ENCODE measurements around the gene FSTL3.

The FSTL3 gene

DNA sequence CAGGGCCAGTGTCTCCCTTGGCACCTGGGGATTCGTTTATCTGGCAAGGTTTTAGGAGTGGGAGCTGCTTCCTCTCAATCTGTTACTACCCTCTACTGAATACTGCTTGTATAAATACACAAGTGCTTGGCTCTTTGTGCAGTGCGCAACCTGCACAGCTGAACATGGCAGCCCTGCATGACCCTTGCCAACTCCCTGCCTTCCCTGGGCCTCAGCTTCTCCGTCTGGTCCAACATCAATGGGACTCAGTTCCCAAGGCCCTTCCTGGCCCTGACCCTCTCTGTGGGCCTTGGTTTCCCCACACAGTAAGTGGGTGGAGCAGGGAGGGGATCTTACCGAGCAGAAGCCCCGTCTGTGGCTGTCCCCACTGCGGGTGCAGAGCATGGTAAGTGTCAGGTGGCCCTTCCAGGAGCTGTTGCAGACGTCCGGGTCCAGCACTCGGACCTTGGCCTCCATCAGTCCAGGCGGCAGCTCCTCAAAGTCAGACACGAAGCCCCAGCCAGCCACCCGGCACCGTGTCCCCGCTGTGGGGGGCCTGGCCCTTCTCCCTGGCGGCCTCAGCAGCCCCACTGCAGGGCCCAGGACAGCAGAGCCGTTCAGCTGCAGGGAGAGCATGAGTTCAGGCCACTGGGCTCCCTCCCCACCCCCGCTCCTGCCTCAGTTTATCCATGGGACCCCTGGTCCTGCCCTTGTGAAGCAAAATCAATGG, 10.6 kb downstream of the FSTL3 start:
- Histone ChIP-seq H3K4me3 (ENCODE audit: low read depth, low read length) (no peak overlapping the region), H3K27me3 (ENCODE audit: insufficient read depth, low read depth, severe bottlenecking) (no peaks in the 10 kb centered on the region), H3K9me3 (ENCODE audit: severe bottlenecking) (peaks cover 3% of the 10 kb centered on the region), H3K27ac (no peak overlapping the region), H3K36me3 (no peaks in the 10 kb centered on the region)
- TF ChIP-seq, protein P1, sequence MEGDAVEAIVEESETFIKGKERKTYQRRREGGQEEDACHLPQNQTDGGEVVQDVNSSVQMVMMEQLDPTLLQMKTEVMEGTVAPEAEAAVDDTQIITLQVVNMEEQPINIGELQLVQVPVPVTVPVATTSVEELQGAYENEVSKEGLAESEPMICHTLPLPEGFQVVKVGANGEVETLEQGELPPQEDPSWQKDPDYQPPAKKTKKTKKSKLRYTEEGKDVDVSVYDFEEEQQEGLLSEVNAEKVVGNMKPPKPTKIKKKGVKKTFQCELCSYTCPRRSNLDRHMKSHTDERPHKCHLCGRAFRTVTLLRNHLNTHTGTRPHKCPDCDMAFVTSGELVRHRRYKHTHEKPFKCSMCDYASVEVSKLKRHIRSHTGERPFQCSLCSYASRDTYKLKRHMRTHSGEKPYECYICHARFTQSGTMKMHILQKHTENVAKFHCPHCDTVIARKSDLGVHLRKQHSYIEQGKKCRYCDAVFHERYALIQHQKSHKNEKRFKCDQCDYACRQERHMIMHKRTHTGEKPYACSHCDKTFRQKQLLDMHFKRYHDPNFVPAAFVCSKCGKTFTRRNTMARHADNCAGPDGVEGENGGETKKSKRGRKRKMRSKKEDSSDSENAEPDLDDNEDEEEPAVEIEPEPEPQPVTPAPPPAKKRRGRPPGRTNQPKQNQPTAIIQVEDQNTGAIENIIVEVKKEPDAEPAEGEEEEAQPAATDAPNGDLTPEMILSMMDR (IDR thresholded peaks at IDR 0.05; ENCODE audit: low read depth, low read length), result no peak
- no peak for DNase-seq

DNA sequence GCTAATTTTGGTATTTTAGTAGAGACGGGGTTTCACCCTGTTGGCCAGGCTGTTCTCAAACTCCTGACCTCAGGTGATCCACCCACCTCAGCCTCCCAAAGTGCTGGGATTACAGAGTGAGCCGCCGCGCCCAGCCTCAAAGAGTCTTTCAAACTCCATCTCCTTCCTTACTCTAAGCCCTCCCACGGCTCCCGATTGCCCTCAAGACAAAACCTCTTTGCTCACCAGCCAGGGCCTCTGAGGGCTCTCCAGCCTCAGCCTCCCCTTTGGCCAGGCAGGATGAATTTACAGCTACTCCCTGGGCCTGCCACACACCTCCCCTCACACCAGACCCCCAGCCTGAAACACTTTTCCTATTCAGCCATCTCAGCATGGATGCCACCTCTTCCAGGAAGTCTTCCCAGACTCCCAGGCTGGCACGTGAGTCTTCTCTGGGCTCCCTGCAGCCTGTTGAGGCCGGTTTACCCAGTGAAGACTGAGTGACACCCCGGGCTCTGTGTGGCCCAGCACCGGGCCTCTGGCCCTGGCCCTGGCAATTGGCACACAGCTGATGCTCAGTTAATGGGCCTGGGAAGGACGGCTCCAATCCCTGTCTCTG, 11.5 kb downstream of the FSTL3 start:
- Histone ChIP-seq H3K9me3 (ENCODE audit: severe bottlenecking) (peaks cover 3% of the 10 kb centered on the region), H3K36me3 (no peaks in the 10 kb centered on the region), H3K27ac (no peak overlapping the region), H3K4me3 (ENCODE audit: low read depth, low read length) (no peak overlapping the region), H3K27me3 (ENCODE audit: insufficient read depth, low read depth, severe bottlenecking) (no peaks in the 10 kb centered on the region)
- TF ChIP-seq, protein P1 (IDR thresholded peaks at IDR 0.05; ENCODE audit: low read depth, low read length), result no peak
- DNase-seq, result no peak

GRCh38 chr19:688214-688613, 12.0 kb downstream of the FSTL3 start:
- H3K4me3 ChIP-seq (ENCODE audit: low read depth, low read length), result no peak overlapping the region
- TF ChIP-seq, protein P1 (IDR thresholded peaks at IDR 0.05; ENCODE audit: low read depth, low read length), result no peak
- H3K27ac ChIP-seq, result no peak overlapping the region
- H3K9me3 ChIP-seq (ENCODE audit: severe bottlenecking), result peaks cover 3% of the 10 kb centered on the region
- no peaks in the 10 kb centered on the region for H3K36me3 ChIP-seq
- H3K27me3 ChIP-seq (ENCODE audit: insufficient read depth, low read depth, severe bottlenecking), result no peaks in the 10 kb centered on the region
- DNase-seq, result no peak

GRCh38 chr19:688992-689391, 12.8 kb downstream of the FSTL3 start:
- TF ChIP-seq, protein P1 (IDR thresholded peaks at IDR 0.05; ENCODE audit: low read depth, low read length), result no peak
- Histone ChIP-seq H3K36me3 (no peaks in the 10 kb centered on the region), H3K27ac (no peak overlapping the region), H3K9me3 (ENCODE audit: severe bottlenecking) (peaks cover 3% of the 10 kb centered on the region), H3K4me3 (ENCODE audit: low read depth, low read length) (no peak overlapping the region), H3K27me3 (ENCODE audit: insufficient read depth, low read depth, severe bottlenecking) (no peaks in the 10 kb centered on the region)
- no peak for DNase-seq

DNA sequence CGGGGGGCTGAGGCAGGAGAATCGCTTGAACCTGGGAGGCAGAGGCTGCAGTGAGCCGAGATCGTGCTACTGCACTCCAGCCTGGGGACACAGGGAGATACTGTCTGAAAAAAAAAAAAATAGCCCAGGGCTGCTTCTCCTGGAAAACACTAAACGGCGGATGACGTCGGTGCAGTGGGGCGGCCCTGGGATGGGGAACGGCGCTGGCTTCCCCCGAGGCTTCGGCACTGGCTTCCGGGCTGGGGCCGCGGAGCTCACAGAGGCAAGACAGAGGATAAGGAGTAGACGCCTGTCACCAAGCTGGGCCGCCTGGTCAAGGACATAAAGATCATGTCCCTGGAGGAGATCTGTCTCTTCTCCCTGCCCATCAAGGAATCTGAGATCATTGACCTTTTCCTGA, 14.0 kb downstream of the FSTL3 start:
- H3K36me3 ChIP-seq, result no peaks in the 10 kb centered on the region
- DNase-seq, result no peak
- H3K9me3 ChIP-seq (ENCODE audit: severe bottlenecking), result peaks cover 3% of the 10 kb centered on the region
- no peaks in the 10 kb centered on the region for H3K27me3 ChIP-seq (ENCODE audit: insufficient read depth, low read depth, severe bottlenecking)
- no peak overlapping the region for H3K27ac ChIP-seq
- TF ChIP-seq, protein P1 (IDR thresholded peaks at IDR 0.05; ENCODE audit: low read depth, low read length), result no peak
- H3K4me3 ChIP-seq (ENCODE audit: low read depth, low read length), result no peak overlapping the region
